Heart right ventricle (tissue), 16 donors: ENCODE data around the gene LAPTM5. TPM values are rescaled to one million over a fixed set of nuclear protein-coding genes. Genes with fewer than 3 reads are reported as not detected.

Experiments
- ATAC-seq, 8 donors: fragments of 200-7000 bp; cut with Tn5 transposase; one replicate each; pipeline ENCODE4 v1.9.1; 2020; ENCODE audit warnings: mild to moderate bottlenecking in 8 of 8, moderate library complexity in 8 of 8, moderate number of reproducible peaks in 1 of 8
- DNase-seq, 2 donors: peaks; one replicate each; pipeline ENCODE4 v3.0.0-alpha.2; 2020
- H3K27ac ChIP-seq, 10 donors: fragments of 200-600 bp; sonication (generic) in 2 of 10; one replicate each; pipeline versions ENCODE4 v1.5.0 to v1.8.0; 2020 to 2022; ENCODE audit warnings: mild to moderate bottlenecking in 3 of 10
- H3K27me3 ChIP-seq, 7 donors: fragments of 200-600 bp; one replicate each; pipeline ENCODE4 v1.8.0; 2021 to 2022; ENCODE audit warnings: mild to moderate bottlenecking in 2 of 7
- H3K36me3 ChIP-seq, 9 donors: fragments of 200-600 bp; sonication (generic) in 1 of 9; one replicate each; pipeline versions ENCODE4 v1.5.0 to v1.8.0; 2020 to 2022; ENCODE audit warnings: mild to moderate bottlenecking in 2 of 9
- H3K4me1 ChIP-seq, 9 donors: fragments of 200-600 bp; sonication (generic) in 1 of 9; one replicate each; pipeline versions ENCODE4 v1.5.0 to v1.8.0; 2020 to 2022; ENCODE audit warnings: mild to moderate bottlenecking in 4 of 9
- H3K4me3 ChIP-seq, 10 donors: fragments of 200-600 bp; sonication (generic) in 2 of 10; one replicate each; pipeline versions ENCODE4 v1.5.0 to v1.8.0; 2020 to 2022; ENCODE audit warnings: mild to moderate bottlenecking in 7 of 10, moderate library complexity in 2 of 10
- H3K9me3 ChIP-seq, 11 donors: fragments of 200-600 bp in 10 of 11; sonication (generic) in 2 of 11; one replicate each; pipeline versions ENCODE4 v1.5.0 to v1.8.0; 2013 to 2022; ENCODE audit warnings: mild to moderate bottlenecking in 2 of 11, control low read depth in 1 of 11, moderate library complexity in 1 of 11
- CTCF ChIP-seq, 9 donors: fragments of 200-600 bp; sonication (generic) in 2 of 9; IDR thresholded peaks; one replicate each; pipeline versions ENCODE4 v1.5.0 to v1.8.0; 2021 to 2022; ENCODE audit warnings: antibody characterized with exemption in 9 of 9, mild to moderate bottlenecking in 5 of 9, moderate library complexity in 1 of 9
- WGBS, 2 donors: extraction: QIAGEN DNeasy Blood & Tissue Kit; methylation state at CpG; one replicate each; pipeline ENCODE4 v1.1.7; 2013; ENCODE audit warnings: inconsistent platforms in 1 of 2; 5-methylcytosine and 5-hydroxymethylcytosine counted together
- intact Hi-C, 10 donors: fragments of 100-400 bp; cut with DNase I; formaldehyde crosslinking; loops; one replicate each; pipeline versions ENCODE4 v1.11.1 to v1.14.2; 2022
- polyA plus RNA-seq, 2 donors: library from polyadenylated mRNA; stranded (reverse); fragments of 200-250 nt; gene quantifications; one replicate each; pipeline ENCODE4 v1.2.3, GENCODE V29; 2013
- total RNA-seq, 10 donors: library from RNA; stranded (reverse); fragmentation: NEBNext Ultra II Directional in 3 of 10; extraction: Animal tissue kit (Norgen Biotek cat#: 25700) in 3 of 10; gene quantifications; one replicate each; pipeline versions ENCODE4 v1.2.1 to v1.2.4, GENCODE V29; 2021 to 2023
- donor health status: Arrhythmogenic right ventricular cardiomyopathy.
- donor health status: ischemic (EF 13 %, LVEDD 7.1; RV severe dilation, severe dysfunction).
- donor health status: healthy with polysubstance abuse.
- donor health status: DM: no; HTN: yes; CAD: no.
- donor health status: DM: no; HTN: no; CAD: no.
- donor health status: ischemic (EF 25% LVEDD 6.9; RV normal size, moderate dysfunction).
- donor health status: ischemic (EF 25% LVEDD 5.7; RV mildly dilated, moderate dysfunction).
- donor health status: healthy.
- donor health status: DM: yes; HTN: yes; CAD: no.
- donor health status: Ischemic cardiomyopathy.
- donor health status: ischemic (EF 35%, LVEDD 5.7; RV mildly dilated, moderate dysfunction).
- donor health status: nonischemic (EF 11% LVEDD 7.7; RV severe dilation, severe dysfunction).
- donor health status: DM: yes; HTN: yes; CAD: no.
- donor health status: PGD.
- donor health status: ischemic (EF 29% LVEDD 5.4; RV normal size, mild dysfunction).
- donor health status: nonischemic (EF 23%, LVEDD 6.1; RV moderate dilation, normal function).

The LAPTM5 gene
- total and polyA plus RNA-seq, 12 donors = 5.9 to 114 (median 13.9) TPM

- H3K4me1 ChIP-seq = peaks cover 0 to 49% (median 4%) of the 10 kb centered on the region in 9 donors
- no peaks in the 10 kb centered on the region for H3K36me3 ChIP-seq
- peak overlapping the region in 1 of 10 donors; percentile 80 for H3K27ac ChIP-seq
- intact Hi-C loops = loop anchor here (1.0 to 5.0 kb wide), 4 partner anchors 59 to 148 kb away; no protein-coding TSS in a partner anchor
- peak; percentile 53 to 81 (median 74) for ATAC-seq
- H3K27me3 ChIP-seq = peaks cover 0 to 14% (median 0%) of the 10 kb centered on the region in 7 donors
- no peaks in the 10 kb centered on the region for H3K9me3 ChIP-seq
- no peak overlapping the region for H3K4me3 ChIP-seq
- 22 to 26% methylated on average over 12 of the region's 12 CpGs for WGBS, 2 donors
- TF ChIP-seq CTCF (IDR thresholded peaks at IDR 0.05) = peak; percentile 91 to 98 (median 96)
- DNase-seq = peak; percentile 78 to 86
These were observed 21.9 kb upstream of the LAPTM5 start for GRCh38 chr1:30779294-30780071.

- peaks cover 0 to 14% (median 0%) of the 10 kb centered on the region in 7 donors for H3K27me3 ChIP-seq
- 64 to 73% methylated on average over 6 of the region's 6 CpGs for WGBS, 2 donors
- DNase-seq = no peak
- intact Hi-C loops = loop anchor here in 9 of 10 donors (1.0 to 2.0 kb wide), 2 partner anchors 58 to 60 kb away; no protein-coding TSS in a partner anchor
- H3K9me3 ChIP-seq = no peaks in the 10 kb centered on the region
- TF ChIP-seq CTCF (IDR thresholded peaks at IDR 0.05) = no peak
- no peak overlapping the region for H3K27ac ChIP-seq
- no peaks in the 10 kb centered on the region for H3K36me3 ChIP-seq
- no peak overlapping the region for H3K4me3 ChIP-seq
- ATAC-seq = no peak
- H3K4me1 ChIP-seq = peaks cover 0 to 44% (median 4%) of the 10 kb centered on the region in 9 donors
These were observed 21.4 kb upstream of the LAPTM5 start for GRCh38 chr1:30778979-30779293.

- WGBS, 2 donors = 50 to 53% methylated on average over 11 of the region's 11 CpGs
- ATAC-seq = peak in 1 of 8 donors; percentile 14
- H3K4me3 ChIP-seq = no peak overlapping the region
- no peaks in the 10 kb centered on the region for H3K36me3 ChIP-seq
- peaks cover 0 to 14% (median 0%) of the 10 kb centered on the region in 7 donors for H3K27me3 ChIP-seq
- TF ChIP-seq CTCF (IDR thresholded peaks at IDR 0.05) = no peak
- no peak for DNase-seq
- peaks cover 0 to 38% (median 4%) of the 10 kb centered on the region in 9 donors for H3K4me1 ChIP-seq
- H3K27ac ChIP-seq = no peak overlapping the region
- intact Hi-C loops = loop anchor here in 2 of 10 donors (2.0 kb wide), 1 partner anchor 58 kb away; no protein-coding TSS in a partner anchor
- no peaks in the 10 kb centered on the region for H3K9me3 ChIP-seq
These were observed 20.8 kb upstream of the LAPTM5 start for GRCh38 chr1:30778154-30778978.

- ATAC-seq (no peak), DNase-seq (no peak)
- no peaks in the 10 kb centered on the region for H3K36me3 ChIP-seq
- intact Hi-C loops = loop anchor here in 2 of 10 donors (2.0 kb wide), 1 partner anchor 57 kb away; no protein-coding TSS in a partner anchor
- peaks cover 0 to 33% (median 4%) of the 10 kb centered on the region in 9 donors for H3K4me1 ChIP-seq
- H3K4me3 ChIP-seq = no peak overlapping the region
- no peaks in the 10 kb centered on the region for H3K9me3 ChIP-seq
- WGBS, 2 donors = 59 to 75% methylated on average over 4 of the region's 4 CpGs
- TF ChIP-seq CTCF (IDR thresholded peaks at IDR 0.05) = peak in 1 of 9 donors; percentile 19
- H3K27me3 ChIP-seq = peaks cover 0 to 14% (median 0%) of the 10 kb centered on the region in 7 donors
- H3K27ac ChIP-seq = no peak overlapping the region
These were observed 20.3 kb upstream of the LAPTM5 start for GRCh38 chr1:30777904-30778153.
